GM12865 (cell line): ENCODE results near the gene SPINT1.

ENCODE experiments used
- DNase-seq: peaks from one replicate; pipeline ENCODE4 v3.0.0; 2010; ENCODE audit warnings: low read depth
- H3K4me3 ChIP-seq: 2 replicates; pipeline ENCODE4 v1.5.1; 2011; ENCODE audit warnings: mild to moderate bottlenecking, low read depth, low read length, control low read depth
- TF ChIP-seq, protein P1 (sequence below): IDR thresholded peaks from 2 replicates; pipeline ENCODE4 v1.5.1; 2011; ENCODE audit warnings: low read length, control low read depth, low read depth, inconsistent platforms; ENCODE audit not compliant: insufficient read depth; ENCODE audit errors: missing control alignments

Gene SPINT1

DNA sequence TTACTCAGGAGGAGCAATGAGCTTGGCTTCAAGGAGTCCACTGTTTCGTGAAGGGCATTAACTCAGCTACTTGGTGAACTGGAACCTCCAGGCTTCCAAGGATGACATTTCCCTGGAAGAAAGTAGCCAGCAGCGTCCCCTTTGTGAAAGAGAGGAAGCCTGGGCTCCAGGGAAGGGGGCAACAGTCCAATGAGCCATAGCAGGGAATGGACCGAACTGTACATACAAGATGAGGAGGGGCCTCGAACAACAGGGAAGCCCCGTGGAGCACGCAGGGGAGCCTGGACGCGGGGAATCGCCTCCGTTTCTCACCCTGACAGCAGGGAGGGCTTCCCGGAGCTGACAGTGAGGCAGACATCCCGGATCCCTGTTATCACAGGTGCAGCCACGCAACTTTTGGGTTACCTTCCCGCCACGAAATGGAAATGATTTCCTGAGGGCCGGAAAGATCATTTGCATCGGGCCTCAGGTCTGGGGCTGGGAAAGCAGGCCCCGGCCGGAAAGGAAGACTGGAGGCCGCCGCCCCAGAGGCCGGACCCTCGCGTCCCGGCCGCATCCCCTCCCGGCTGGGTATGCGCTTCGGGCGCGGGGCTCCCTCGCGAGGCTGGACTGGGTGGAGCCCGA is 475 bp upstream of the SPINT1 start:
- no peak overlapping the region for H3K4me3 ChIP-seq
- TF ChIP-seq, protein P1, sequence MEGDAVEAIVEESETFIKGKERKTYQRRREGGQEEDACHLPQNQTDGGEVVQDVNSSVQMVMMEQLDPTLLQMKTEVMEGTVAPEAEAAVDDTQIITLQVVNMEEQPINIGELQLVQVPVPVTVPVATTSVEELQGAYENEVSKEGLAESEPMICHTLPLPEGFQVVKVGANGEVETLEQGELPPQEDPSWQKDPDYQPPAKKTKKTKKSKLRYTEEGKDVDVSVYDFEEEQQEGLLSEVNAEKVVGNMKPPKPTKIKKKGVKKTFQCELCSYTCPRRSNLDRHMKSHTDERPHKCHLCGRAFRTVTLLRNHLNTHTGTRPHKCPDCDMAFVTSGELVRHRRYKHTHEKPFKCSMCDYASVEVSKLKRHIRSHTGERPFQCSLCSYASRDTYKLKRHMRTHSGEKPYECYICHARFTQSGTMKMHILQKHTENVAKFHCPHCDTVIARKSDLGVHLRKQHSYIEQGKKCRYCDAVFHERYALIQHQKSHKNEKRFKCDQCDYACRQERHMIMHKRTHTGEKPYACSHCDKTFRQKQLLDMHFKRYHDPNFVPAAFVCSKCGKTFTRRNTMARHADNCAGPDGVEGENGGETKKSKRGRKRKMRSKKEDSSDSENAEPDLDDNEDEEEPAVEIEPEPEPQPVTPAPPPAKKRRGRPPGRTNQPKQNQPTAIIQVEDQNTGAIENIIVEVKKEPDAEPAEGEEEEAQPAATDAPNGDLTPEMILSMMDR, result no peak
- no peak for DNase-seq

DNA sequence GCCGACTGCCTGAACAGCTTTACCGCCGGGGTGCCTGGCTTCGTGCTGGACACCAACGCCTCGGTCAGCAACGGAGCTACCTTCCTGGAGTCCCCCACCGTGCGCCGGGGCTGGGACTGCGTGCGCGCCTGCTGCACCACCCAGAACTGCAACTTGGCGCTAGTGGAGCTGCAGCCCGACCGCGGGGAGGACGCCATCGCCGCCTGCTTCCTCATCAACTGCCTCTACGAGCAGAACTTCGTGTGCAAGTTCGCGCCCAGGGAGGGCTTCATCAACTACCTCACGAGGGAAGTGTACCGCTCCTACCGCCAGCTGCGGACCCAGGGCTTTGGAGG is 815 bp downstream of the SPINT1 start:
- H3K4me3 ChIP-seq, result peak overlapping the region; percentile 54

DNA sequence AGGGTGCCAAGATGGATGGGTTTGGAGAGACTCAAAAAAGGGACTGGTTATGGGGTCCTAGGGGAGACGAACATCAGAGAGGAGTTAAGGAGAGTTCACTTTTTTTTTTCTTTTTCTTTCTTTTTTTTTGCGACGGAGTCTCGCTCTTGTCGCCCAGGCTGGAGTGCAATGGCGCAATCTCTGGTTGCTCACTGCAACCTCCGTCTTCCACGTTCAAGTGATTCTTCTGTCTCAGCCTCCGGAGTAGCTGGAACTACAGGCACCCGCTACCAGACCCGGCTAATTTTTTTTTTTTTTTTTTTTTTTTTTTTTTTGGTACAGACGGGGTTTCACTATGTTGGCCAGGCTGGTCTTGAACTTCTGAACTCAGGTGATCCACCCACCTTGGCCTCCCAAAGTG is 1.2 kb downstream of the SPINT1 start:
- TF ChIP-seq, protein P1, result no peak
- DNase-seq, result no peak

More for the DNA sequence above, 815 bp downstream of the SPINT1 start:
- TF ChIP-seq, protein P1, result no peak
- peak; percentile 29 for DNase-seq

DNA sequence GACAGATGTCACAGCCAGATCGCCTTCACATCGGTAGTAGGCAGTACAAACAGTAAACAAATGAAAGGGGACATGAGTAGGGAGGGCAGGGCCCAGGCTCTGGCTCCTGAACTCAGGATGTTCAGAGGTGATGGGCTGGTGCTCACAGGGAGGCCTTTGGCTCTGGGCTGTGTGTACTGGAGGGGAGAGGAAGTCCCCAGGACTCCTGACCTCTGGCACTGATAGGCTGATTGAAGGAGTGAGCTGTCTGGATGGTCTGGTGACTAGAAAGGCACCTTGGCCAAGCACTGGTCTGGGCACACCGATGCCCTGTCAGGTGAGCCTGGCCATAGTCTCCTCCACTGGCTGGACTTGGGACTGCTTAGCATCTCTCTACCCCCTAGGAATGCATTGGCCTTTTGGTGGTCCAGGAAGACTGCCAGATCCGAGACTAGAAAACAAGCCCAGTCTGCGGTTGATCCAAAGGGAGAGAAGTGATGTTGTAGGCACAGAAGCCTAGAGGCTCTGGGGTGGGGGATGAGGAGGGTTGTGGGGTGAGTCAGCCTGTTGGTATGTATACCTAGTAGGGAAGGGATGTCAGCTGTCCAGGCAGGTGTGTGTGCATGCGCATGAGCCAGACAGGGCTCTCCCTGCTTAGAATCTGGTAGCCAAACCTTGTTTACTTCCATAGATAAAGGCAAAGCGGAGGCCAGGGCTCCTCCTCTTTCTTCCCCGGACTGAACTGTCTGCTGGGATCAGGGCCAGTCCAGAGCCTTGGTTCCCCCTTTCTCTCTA is 1.9 kb downstream of the SPINT1 start:
- H3K4me3 ChIP-seq, result no peak overlapping the region
- no peak for DNase-seq
- TF ChIP-seq, protein P1, result no peak

More for the DNA sequence above, 1.2 kb downstream of the SPINT1 start:
- H3K4me3 ChIP-seq, result peak overlapping the region; percentile 54

DNA sequence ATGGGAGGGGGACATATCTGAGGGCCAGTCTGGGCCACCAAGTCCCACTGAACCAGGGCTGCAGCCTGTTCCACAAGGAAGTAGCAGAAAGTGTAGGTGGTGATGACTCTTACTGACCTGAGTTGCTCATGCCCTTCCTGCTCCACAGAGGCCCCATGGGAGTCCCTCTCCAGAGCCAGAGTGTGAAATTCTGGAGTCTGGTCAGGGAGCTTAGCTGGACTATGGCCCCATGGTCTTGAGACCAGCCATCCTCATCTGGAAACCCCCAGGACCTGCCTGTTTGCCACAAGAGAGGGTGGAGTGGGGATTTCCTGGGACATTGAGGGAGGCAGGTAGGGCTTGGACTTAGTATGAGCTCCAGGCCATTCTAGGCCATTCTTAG is 3.0 kb downstream of the SPINT1 start:
- DNase-seq, result peak; percentile 38
- H3K4me3 ChIP-seq, result no peak overlapping the region
- TF ChIP-seq, protein P1, result no peak

DNA sequence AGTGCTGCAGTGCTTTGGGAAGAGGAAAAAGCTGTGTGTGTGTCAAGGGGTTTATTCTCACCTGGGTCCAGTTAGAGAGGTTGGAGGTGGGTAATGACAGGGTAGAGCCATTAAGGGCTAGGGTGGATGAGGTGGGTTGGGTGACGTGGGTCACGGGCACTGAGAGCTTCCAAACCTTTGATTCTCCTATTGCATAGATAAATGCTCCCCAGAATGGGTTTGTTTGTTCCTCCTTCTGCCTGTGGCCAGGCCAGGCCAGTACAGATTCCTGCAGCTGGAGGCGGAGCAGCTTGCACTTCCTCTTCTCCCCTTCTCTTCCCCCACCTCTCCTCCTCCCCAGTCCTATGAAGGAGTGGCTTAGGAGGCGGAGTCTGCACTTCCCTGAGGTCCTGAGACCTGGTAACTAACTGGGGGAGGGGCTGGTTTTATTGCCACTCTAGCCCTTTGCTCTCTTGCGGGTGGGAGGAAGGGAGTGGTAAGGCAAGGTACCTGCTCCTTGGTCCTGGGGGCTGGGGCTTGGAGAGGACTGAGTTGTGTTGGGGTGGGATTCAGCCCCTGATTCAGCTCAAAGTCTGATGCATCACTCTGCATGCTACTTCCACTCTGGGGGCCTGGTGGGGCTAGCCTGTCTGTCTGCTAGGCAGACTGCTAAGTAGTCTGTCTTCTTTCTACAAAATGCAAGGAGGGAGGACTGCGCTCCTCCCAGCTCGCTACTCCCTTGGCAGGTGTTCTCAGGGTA is 3.5 kb downstream of the SPINT1 start:
- H3K4me3 ChIP-seq, result no peak overlapping the region
- peak; percentile 66 for DNase-seq
- TF ChIP-seq, protein P1, result no peak
